ENCODE data around the gene PC. TPM values are rescaled to one million over a fixed set of nuclear protein-coding genes. Genes with fewer than 3 reads are reported as not detected.

PC gene
- total RNA-seq, 2 donors from 2014 or later, result 8.0 to 12.7 TPM

GRCh38 chr11:66904561-66904960 is 53.6 kb downstream of the PC start:
- no peak for DNase-seq (ENCODE audit: low spot score)
- no peak overlapping the region for H3K4me3 ChIP-seq
- H3K9me3 ChIP-seq, result no peaks in the 10 kb centered on the region
- no peaks in the 10 kb centered on the region for H3K36me3 ChIP-seq
- TF ChIP-seq CTCF (IDR thresholded peaks at IDR 0.05), result no peak
- ATAC-seq (ENCODE audit: insufficient number of reproducible peaks, low FRiP score, low read depth), result no peak
- no peak overlapping the region for H3K27ac ChIP-seq
- no peaks in the 10 kb centered on the region for H3K4me1 ChIP-seq (ENCODE audit: control insufficient read depth in 1 of 2, low read depth in 2 of 2)
- no peaks in the 10 kb centered on the region for H3K27me3 ChIP-seq (replicated peaks; ENCODE audit: insufficient read depth)

- no peak for DNase-seq (ENCODE audit: low spot score)
- H3K36me3 ChIP-seq, result no peaks in the 10 kb centered on the region
- H3K27ac ChIP-seq, result no peak overlapping the region
Measured at GRCh38 chr11:66904055-66904454, 54.1 kb downstream of the PC start.

GRCh38 chr11:66902486-66903177 is 55.6 kb downstream of the PC start:
- H3K27ac ChIP-seq, result no peak overlapping the region
- no peaks in the 10 kb centered on the region for H3K9me3 ChIP-seq
- no peaks in the 10 kb centered on the region for H3K27me3 ChIP-seq (replicated peaks; ENCODE audit: insufficient read depth)
- TF ChIP-seq CTCF (IDR thresholded peaks at IDR 0.05), result no peak
- ATAC-seq (ENCODE audit: insufficient number of reproducible peaks, low FRiP score, low read depth) (no peak), DNase-seq (ENCODE audit: low spot score) (no peak)
- H3K4me1 ChIP-seq (ENCODE audit: control insufficient read depth in 1 of 2, low read depth in 2 of 2), result no peaks in the 10 kb centered on the region
- no peak overlapping the region for H3K4me3 ChIP-seq
- no peaks in the 10 kb centered on the region for H3K36me3 ChIP-seq

More at GRCh38 chr11:66904055-66904454, 54.1 kb downstream of the PC start:
- H3K9me3 ChIP-seq, result no peaks in the 10 kb centered on the region
- TF ChIP-seq CTCF (IDR thresholded peaks at IDR 0.05), result no peak
- H3K4me1 ChIP-seq (ENCODE audit: control insufficient read depth in 1 of 2, low read depth in 2 of 2), result no peaks in the 10 kb centered on the region
- no peaks in the 10 kb centered on the region for H3K27me3 ChIP-seq (replicated peaks; ENCODE audit: insufficient read depth)
- ATAC-seq (ENCODE audit: insufficient number of reproducible peaks, low FRiP score, low read depth), result no peak
- no peak overlapping the region for H3K4me3 ChIP-seq

GRCh38 chr11:66901964-66902390 is 56.2 kb downstream of the PC start:
- H3K4me1 ChIP-seq (ENCODE audit: control insufficient read depth in 1 of 2, low read depth in 2 of 2), result no peaks in the 10 kb centered on the region

GRCh38 chr11:66894141-66894540 is 64.0 kb downstream of the PC start:
- Histone ChIP-seq H3K27me3 (replicated peaks; ENCODE audit: insufficient read depth) (no peaks in the 10 kb centered on the region), H3K27ac (no peak overlapping the region), H3K4me3 (no peak overlapping the region), H3K36me3 (no peaks in the 10 kb centered on the region), H3K4me1 (ENCODE audit: control insufficient read depth in 1 of 2, low read depth in 2 of 2) (no peaks in the 10 kb centered on the region), H3K9me3 (no peaks in the 10 kb centered on the region)
- TF ChIP-seq CTCF (IDR thresholded peaks at IDR 0.05), result no peak
- no peak for DNase-seq (ENCODE audit: low spot score)
- no peak for ATAC-seq (ENCODE audit: insufficient number of reproducible peaks, low FRiP score, low read depth)

More at GRCh38 chr11:66901964-66902390, 56.2 kb downstream of the PC start:
- H3K4me3 ChIP-seq, result no peak overlapping the region
- H3K27me3 ChIP-seq (replicated peaks; ENCODE audit: insufficient read depth), result no peaks in the 10 kb centered on the region
- H3K36me3 ChIP-seq, result no peaks in the 10 kb centered on the region
- H3K9me3 ChIP-seq, result no peaks in the 10 kb centered on the region
- ATAC-seq (ENCODE audit: insufficient number of reproducible peaks, low FRiP score, low read depth) (no peak), DNase-seq (ENCODE audit: low spot score) (no peak)
- no peak overlapping the region for H3K27ac ChIP-seq
- no peak for TF ChIP-seq CTCF (IDR thresholded peaks at IDR 0.05)

Data from thoracic aorta (tissue), 2 donors.